ENCODE data around the gene WFDC12. TPM values are rescaled to one million over a fixed set of nuclear protein-coding genes. Genes with fewer than 3 reads are reported as not detected.

The WFDC12 gene
- total and polyA plus RNA-seq, 2 donors (not counting 3 experiments of a cell fraction or from before 2014, with no cell fraction given): not detected

GRCh38 chr20:45094201-45094600 is 30.1 kb downstream of the WFDC12 start:
- Histone ChIP-seq H3K27me3 (ENCODE audit: control insufficient read depth in 2 of 2, insufficient read depth in 2 of 2, low read length in 2 of 2) (peaks cover 18 to 20% of the 10 kb centered on the region in 2 experiments), H3K4me2 (ENCODE audit: insufficient read depth, low read length) (no peak overlapping the region), H3K4me3 (replicated peaks in 1 of 3; ENCODE audit: insufficient read depth in 1 of 3, low read depth in 1 of 3, low read length in 3 of 3) (no peak overlapping the region), H3K79me2 (ENCODE audit: control insufficient read depth, insufficient read depth, low read length) (no peaks in the 10 kb centered on the region), H3K9me1 (replicated peaks; ENCODE audit: control insufficient read depth, extremely low read depth, insufficient read depth, low read length) (no peaks in the 10 kb centered on the region), H2AFZ (ENCODE audit: low read depth, low read length) (no peak overlapping the region), H4K20me1 (replicated peaks; ENCODE audit: control insufficient read depth, extremely low read depth, insufficient read depth, low read length) (no peaks in the 10 kb centered on the region), H3K4me1 (ENCODE audit: control insufficient read depth, extremely low read depth, insufficient read depth, low read length) (no peaks in the 10 kb centered on the region), H3K9ac (replicated peaks; ENCODE audit: extremely low read depth, insufficient read depth, low read length) (no peak overlapping the region), H3K9me3 (replicated peaks; ENCODE audit: control insufficient read depth, insufficient read depth, low read length) (no peaks in the 10 kb centered on the region), H3K36me3 (ENCODE audit: control insufficient read depth in 2 of 2, extremely low read depth in 1 of 2, insufficient read depth in 2 of 2, low read length in 2 of 2) (no peaks in the 10 kb centered on the region), H3K27ac (ENCODE audit: insufficient read depth, low read depth, low read length) (no peak overlapping the region)
- no peak for TF ChIP-seq FOS (IDR thresholded peaks at IDR 0.05; ENCODE audit: borderline replicate concordance, insufficient read depth, low read length)
- no peak for TF ChIP-seq JUN (IDR thresholded peaks at IDR 0.05; ENCODE audit: borderline replicate concordance, insufficient read depth, insufficient read length, low read depth)
- no peak for TF ChIP-seq GATA2 (IDR thresholded peaks at IDR 0.05; ENCODE audit: insufficient read depth, insufficient read length, low read depth, low read length)
- no peak for TF ChIP-seq EZH2 (IDR thresholded peaks at IDR 0.05; ENCODE audit: borderline replicate concordance, low read depth, low read length, severe bottlenecking)
- TF ChIP-seq MAX (IDR thresholded peaks at IDR 0.05; ENCODE audit: insufficient read depth, insufficient read length): no peak
- TF ChIP-seq POLR2A (IDR thresholded peaks at IDR 0.05; ENCODE audit: low read depth, low read length): no peak
- TF ChIP-seq, protein P1, sequence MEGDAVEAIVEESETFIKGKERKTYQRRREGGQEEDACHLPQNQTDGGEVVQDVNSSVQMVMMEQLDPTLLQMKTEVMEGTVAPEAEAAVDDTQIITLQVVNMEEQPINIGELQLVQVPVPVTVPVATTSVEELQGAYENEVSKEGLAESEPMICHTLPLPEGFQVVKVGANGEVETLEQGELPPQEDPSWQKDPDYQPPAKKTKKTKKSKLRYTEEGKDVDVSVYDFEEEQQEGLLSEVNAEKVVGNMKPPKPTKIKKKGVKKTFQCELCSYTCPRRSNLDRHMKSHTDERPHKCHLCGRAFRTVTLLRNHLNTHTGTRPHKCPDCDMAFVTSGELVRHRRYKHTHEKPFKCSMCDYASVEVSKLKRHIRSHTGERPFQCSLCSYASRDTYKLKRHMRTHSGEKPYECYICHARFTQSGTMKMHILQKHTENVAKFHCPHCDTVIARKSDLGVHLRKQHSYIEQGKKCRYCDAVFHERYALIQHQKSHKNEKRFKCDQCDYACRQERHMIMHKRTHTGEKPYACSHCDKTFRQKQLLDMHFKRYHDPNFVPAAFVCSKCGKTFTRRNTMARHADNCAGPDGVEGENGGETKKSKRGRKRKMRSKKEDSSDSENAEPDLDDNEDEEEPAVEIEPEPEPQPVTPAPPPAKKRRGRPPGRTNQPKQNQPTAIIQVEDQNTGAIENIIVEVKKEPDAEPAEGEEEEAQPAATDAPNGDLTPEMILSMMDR (IDR thresholded peaks at IDR 0.05; ENCODE audit: extremely low read depth in 1 of 2, insufficient read depth in 1 of 2, low read depth in 1 of 2, low read length in 2 of 2): no peak
- TF ChIP-seq POLR2AphosphoS5 (IDR thresholded peaks at IDR 0.05; ENCODE audit: insufficient read depth, low read depth, low read length): no peak
- TF ChIP-seq MYC (IDR thresholded peaks at IDR 0.05; ENCODE audit: low read depth, low read length): no peak
- dilution Hi-C loops (cut with MboI; ENCODE audit: extremely low pct_ligation_motif_present, low sequenced_read_pairs) (no loop called here), intact Hi-C loops (cut with micrococcal nuclease) (no loop called here)
- ChIA-PET CTCF (interaction anchor here (1.4 to 12.2 kb wide), 5 partner anchors 9 to 81 kb away, joined by 4 to 411 read pairs (median 106); no protein-coding TSS in a partner anchor), POLR2A (no interaction called here)
- FAIRE-seq: no peak
- DNase-seq (ENCODE audit: low read depth, low spot score): no peak
- no TSS peak for BruUV-seq (replicated peaks)

All from endothelial cell of umbilical vein (primary cell).